Measurements from ENCODE around the gene RAC3.
A peak's percentile ranks its signal among the peaks of the same experiment; 100 is the strongest.

RAC3 gene

GRCh38 chr17:82045936-82046484, 14.5 kb downstream of the RAC3 start:
- peaks cover 13% of the 10 kb centered on the region; the same call in 1 of the 2 replicates for H3K4me1 ChIP-seq (ENCODE audit: insufficient read depth, low read length)
- no peak overlapping the region for H3K9ac ChIP-seq (ENCODE audit: low read depth, low read length)
- H3K36me3 ChIP-seq (ENCODE audit: insufficient read depth, low read length), result peaks cover 2% of the 10 kb centered on the region; the same call in 1 of the 2 replicates
- no peaks in the 10 kb centered on the region for H3K9me3 ChIP-seq (ENCODE audit: control insufficient read depth, insufficient read depth, low read length)

GRCh38 chr17:82046903-82047302, 15.4 kb downstream of the RAC3 start:
- Histone ChIP-seq H3K9ac (ENCODE audit: low read depth, low read length) (no peak overlapping the region), H3K4me1 (ENCODE audit: insufficient read depth, low read length) (peaks cover 13% of the 10 kb centered on the region; the same call in 1 of the 2 replicates), H3K9me3 (ENCODE audit: control insufficient read depth, insufficient read depth, low read length) (no peaks in the 10 kb centered on the region), H3K36me3 (ENCODE audit: insufficient read depth, low read length) (peaks cover 2% of the 10 kb centered on the region; the same call in 1 of the 2 replicates)

- Histone ChIP-seq H3K9ac (ENCODE audit: low read depth, low read length) (no peak overlapping the region), H3K36me3 (ENCODE audit: insufficient read depth, low read length) (peaks cover 2% of the 10 kb centered on the region; the same call in 1 of the 2 replicates), H3K4me1 (ENCODE audit: insufficient read depth, low read length) (peaks cover 13% of the 10 kb centered on the region; the same call in 1 of the 2 replicates), H3K9me3 (ENCODE audit: control insufficient read depth, insufficient read depth, low read length) (no peaks in the 10 kb centered on the region)
Observed at GRCh38 chr17:82047379-82047778, 15.9 kb downstream of the RAC3 start.

- Histone ChIP-seq H3K36me3 (ENCODE audit: insufficient read depth, low read length) (peaks cover 2% of the 10 kb centered on the region; the same call in 1 of the 2 replicates), H3K9me3 (ENCODE audit: control insufficient read depth, insufficient read depth, low read length) (no peaks in the 10 kb centered on the region), H3K9ac (ENCODE audit: low read depth, low read length) (no peak overlapping the region), H3K4me1 (ENCODE audit: insufficient read depth, low read length) (peaks cover 10% of the 10 kb centered on the region; the same call in 1 of the 2 replicates)
Observed at GRCh38 chr17:82047914-82048570, 16.6 kb downstream of the RAC3 start.

- H3K9ac ChIP-seq (ENCODE audit: low read depth, low read length), result no peak overlapping the region
- H3K36me3 ChIP-seq (ENCODE audit: insufficient read depth, low read length), result peaks cover 2% of the 10 kb centered on the region; the same call in 1 of the 2 replicates
- no peaks in the 10 kb centered on the region for H3K9me3 ChIP-seq (ENCODE audit: control insufficient read depth, insufficient read depth, low read length)
- peaks cover 5% of the 10 kb centered on the region; the same call in 1 of the 2 replicates for H3K4me1 ChIP-seq (ENCODE audit: insufficient read depth, low read length)
Observed at GRCh38 chr17:82048571-82048971, 17.1 kb downstream of the RAC3 start.

- no peak overlapping the region for H3K9ac ChIP-seq (ENCODE audit: low read depth, low read length)
Observed at GRCh38 chr17:82049106-82049505, 17.6 kb downstream of the RAC3 start.

GRCh38 chr17:82049521-82049971, 18.1 kb downstream of the RAC3 start:
- Histone ChIP-seq H3K4me1 (ENCODE audit: insufficient read depth, low read length) (no peaks in the 10 kb centered on the region; the same call in 1 of the 2 replicates), H3K36me3 (ENCODE audit: insufficient read depth, low read length) (peaks cover 2% of the 10 kb centered on the region; the same call in 1 of the 2 replicates), H3K9me3 (ENCODE audit: control insufficient read depth, insufficient read depth, low read length) (no peaks in the 10 kb centered on the region), H3K9ac (ENCODE audit: low read depth, low read length) (no peak overlapping the region)

More at GRCh38 chr17:82049106-82049505, 17.6 kb downstream of the RAC3 start:
- Histone ChIP-seq H3K36me3 (ENCODE audit: insufficient read depth, low read length) (peaks cover 2% of the 10 kb centered on the region; the same call in 1 of the 2 replicates), H3K4me1 (ENCODE audit: insufficient read depth, low read length) (no peaks in the 10 kb centered on the region; the same call in 1 of the 2 replicates), H3K9me3 (ENCODE audit: control insufficient read depth, insufficient read depth, low read length) (no peaks in the 10 kb centered on the region)

GRCh38 chr17:82050152-82050760, 18.8 kb downstream of the RAC3 start:
- H3K9ac ChIP-seq (ENCODE audit: low read depth, low read length), result peak overlapping the region; percentile 64; the same call in 1 of the 2 replicates
- H3K4me1 ChIP-seq (ENCODE audit: insufficient read depth, low read length), result no peaks in the 10 kb centered on the region; the same call in 1 of the 2 replicates
- peaks cover 5% of the 10 kb centered on the region for H3K36me3 ChIP-seq (ENCODE audit: insufficient read depth, low read length)
- H3K9me3 ChIP-seq (ENCODE audit: control insufficient read depth, insufficient read depth, low read length), result no peaks in the 10 kb centered on the region

GRCh38 chr17:82050761-82051641, 19.5 kb downstream of the RAC3 start:
- Histone ChIP-seq H3K9me3 (ENCODE audit: control insufficient read depth, insufficient read depth, low read length) (no peaks in the 10 kb centered on the region), H3K4me1 (ENCODE audit: insufficient read depth, low read length) (no peaks in the 10 kb centered on the region; the same call in 1 of the 2 replicates), H3K36me3 (ENCODE audit: insufficient read depth, low read length) (peaks cover 5% of the 10 kb centered on the region), H3K9ac (ENCODE audit: low read depth, low read length) (peak overlapping the region; percentile 64)

GRCh38 chr17:82051776-82052637, 20.5 kb downstream of the RAC3 start, which contains the start of the genes GPS1 and RFNG:
GPS1 (plus strand) TSS chr17:82051898; CDS start chr17:82051932, 34 bp downstream.
RFNG (minus strand) TSS chr17:82051811; CDS start chr17:82051766, 45 bp downstream.
- Histone ChIP-seq H3K4me1 (ENCODE audit: insufficient read depth, low read length) (no peaks in the 10 kb centered on the region; the same call in 1 of the 2 replicates), H3K9ac (ENCODE audit: low read depth, low read length) (peak within 1 kb of the TSS; percentile 64), H3K36me3 (ENCODE audit: insufficient read depth, low read length) (peaks cover 5% of the 10 kb centered on the region), H3K9me3 (ENCODE audit: control insufficient read depth, insufficient read depth, low read length) (no peaks in the 10 kb centered on the region)

- Histone ChIP-seq H3K9ac (ENCODE audit: low read depth, low read length) (peak overlapping the region; percentile 61), H3K36me3 (ENCODE audit: insufficient read depth, low read length) (peaks cover 5% of the 10 kb centered on the region), H3K9me3 (ENCODE audit: control insufficient read depth, insufficient read depth, low read length) (no peaks in the 10 kb centered on the region), H3K4me1 (ENCODE audit: insufficient read depth, low read length) (no peaks in the 10 kb centered on the region; the same call in 1 of the 2 replicates)
Observed at GRCh38 chr17:82052638-82053059, 21.2 kb downstream of the RAC3 start.

GRCh38 chr17:82053130-82053529, 21.7 kb downstream of the RAC3 start:
- no peak overlapping the region for H3K9ac ChIP-seq (ENCODE audit: low read depth, low read length)
- no peaks in the 10 kb centered on the region for H3K9me3 ChIP-seq (ENCODE audit: control insufficient read depth, insufficient read depth, low read length)
- H3K36me3 ChIP-seq (ENCODE audit: insufficient read depth, low read length), result peaks cover 7% of the 10 kb centered on the region; the same call in 1 of the 2 replicates
- no peaks in the 10 kb centered on the region; the same call in 1 of the 2 replicates for H3K4me1 ChIP-seq (ENCODE audit: insufficient read depth, low read length)
